Astrocyte of the cerebellum (primary cell): ENCODE measurements around the gene PRSS33.

Experiments
- DNase-seq: peaks from one replicate; pipeline ENCODE4 v3.0.0-alpha.2; 2011; ENCODE audit warnings: low read depth
- H3K4me3 ChIP-seq: 2 replicates; pipeline ENCODE4 v1.5.1; 2011; ENCODE audit warnings: mild to moderate bottlenecking, low read depth, low read length, moderate library complexity
- CTCF ChIP-seq: IDR thresholded peaks from 2 replicates; pipeline ENCODE4 v1.5.1; 2012; ENCODE audit warnings: low read length, low read depth, moderate library complexity, mild to moderate bottlenecking; ENCODE audit errors: missing control alignments
- in situ Hi-C: cut with HindIII; loops from 2 replicates; pipeline ENCODE4 v1.10.0; 2017; ENCODE audit warnings: low sequenced_read_pairs

PRSS33 gene

GRCh38 chr16:2787961-2788360 is 601 bp upstream of the PRSS33 start:
- H3K4me3 ChIP-seq, result no peak overlapping the region
- DNase-seq, result no peak
- in situ Hi-C loops, result no loop called here
- no peak for TF ChIP-seq CTCF

GRCh38 chr16:2786826-2787151 is 571 bp downstream of the PRSS33 start:
- no peak for TF ChIP-seq CTCF
- DNase-seq, result no peak
- in situ Hi-C loops, result no loop called here
- H3K4me3 ChIP-seq, result no peak overlapping the region

- DNase-seq, result no peak
- TF ChIP-seq CTCF, result no peak
- in situ Hi-C loops, result no loop called here
- no peak overlapping the region for H3K4me3 ChIP-seq
These were observed 1.1 kb downstream of the PRSS33 start for GRCh38 chr16:2786061-2786825.

GRCh38 chr16:2785101-2785991 is 2.0 kb downstream of the PRSS33 start:
- H3K4me3 ChIP-seq, result no peak overlapping the region
- DNase-seq, result no peak
- in situ Hi-C loops, result no loop called here
- no peak for TF ChIP-seq CTCF

GRCh38 chr16:2784358-2785100 is 2.8 kb downstream of the PRSS33 start:
- DNase-seq, result no peak
- in situ Hi-C loops, result no loop called here
- H3K4me3 ChIP-seq, result no peak overlapping the region
- no peak for TF ChIP-seq CTCF

- no peak overlapping the region for H3K4me3 ChIP-seq
- in situ Hi-C loops, result no loop called here
- TF ChIP-seq CTCF, result no peak
- DNase-seq, result no peak
These were observed 3.6 kb downstream of the PRSS33 start for GRCh38 chr16:2783581-2784357.
